GM12878 (cell line): Measurements from ENCODE around the gene WNT3A. TPM values are rescaled to one million over a fixed set of nuclear protein-coding genes. Genes with fewer than 3 reads are reported as not detected.

Experiments
- ATAC-seq: fragments of 200-7000 bp; cut with Tn5 transposase; 3 replicates; pipeline ENCODE4 v1.9.1; 2020; ENCODE audit warnings: mild to moderate bottlenecking, moderate library complexity
- BruUV-seq: library from RNA; stranded (reverse); fragments of 400-500 nt; replicated peaks from 2 replicates; lab custom pipeline; 2021; lab: Mats Ljungman, UMichigan
- CTCF ChIA-PET: fragments of 300-600 bp; sonication (Branson Sonifier 250); formaldehyde crosslinking; extraction: SDS; loops from one replicate; lab custom pipeline; 2021; ENCODE audit warnings: inconsistent platforms; lab: Yijun Ruan, JAX
- POLR2A ChIA-PET: fragments of 350-600 bp; formaldehyde crosslinking; extraction: SDS; loops from one replicate; lab custom pipeline; 2021; ENCODE audit warnings: inconsistent platforms; lab: Charles Lee
- RAD21 ChIA-PET: fragments of 300-600 bp; sonication (Branson Sonifier 250); formaldehyde crosslinking; loops from one replicate; lab custom pipeline; 2023; ENCODE audit warnings: antibody characterized with exemption; ENCODE audit not compliant: unreplicated experiment; lab: Charles Lee
- SMC1A ChIA-PET: fragments of 300-600 bp; sonication (Branson Sonifier 250); formaldehyde crosslinking; loops from one replicate; lab custom pipeline; 2023; ENCODE audit not compliant: unreplicated experiment, uncharacterized antibody; lab: Charles Lee
- DNase-seq: peaks from one replicate; pipeline ENCODE4 v3.0.0-alpha.2; 2011; ENCODE audit warnings: low read depth, low spot score
- FAIRE-seq: peaks from 3 replicates; lab custom pipeline; 2011; peaks lifted over from hg19 to GRCh38; lab: Jason Lieb, UNC
- H2AFZ ChIP-seq: 2 replicates; pipeline ENCODE4 v1.6.0; 2011; ENCODE audit warnings: low read depth, low read length, control low read depth; ENCODE audit not compliant: control insufficient read depth
- H3K27ac ChIP-seq: 2 replicates; pipeline ENCODE4 v1.5.1; 2011; ENCODE audit warnings: control low read depth; ENCODE audit not compliant: control insufficient read depth, insufficient read depth
- H3K27me3 ChIP-seq, 2 experiments: replicated peaks in 1 of 2; 2 replicates each; pipeline versions ENCODE4 v1.6.0 to v1.6.1; 2011; ENCODE audit warnings: low read length in 1 of 2; ENCODE audit not compliant: control insufficient read depth in 2 of 2, insufficient read depth in 2 of 2
- H3K36me3 ChIP-seq, 2 experiments: 2 replicates each; pipeline ENCODE4 v1.5.1; 2011; ENCODE audit warnings: low read length in 1 of 2; ENCODE audit not compliant: control insufficient read depth in 2 of 2, insufficient read depth in 2 of 2
- H3K4me1 ChIP-seq: 2 replicates; pipeline ENCODE4 v1.6.1; 2011; ENCODE audit warnings: mild to moderate bottlenecking, low read length, moderate library complexity, mixed read lengths; ENCODE audit not compliant: control insufficient read depth, insufficient read depth
- H3K4me2 ChIP-seq: 2 replicates; pipeline ENCODE4 v1.6.0; 2011; ENCODE audit warnings: control low read depth; ENCODE audit not compliant: control insufficient read depth, insufficient read depth
- H3K4me3 ChIP-seq: fragments of 200-600 bp; sonication (generic); 2 replicates; pipeline ENCODE4 v1.5.1; 2016
- H3K79me2 ChIP-seq: 2 replicates; pipeline ENCODE4 v1.6.0; 2011; ENCODE audit warnings: low read length; ENCODE audit not compliant: control insufficient read depth, insufficient read depth
- H3K9ac ChIP-seq: 2 replicates; pipeline ENCODE4 v1.8.0; 2011; ENCODE audit warnings: low read length, control low read depth, mixed read lengths; ENCODE audit not compliant: control insufficient read depth, insufficient read depth
- H3K9me3 ChIP-seq: replicated peaks from 3 replicates; pipeline ENCODE4 v1.5.1; 2011; ENCODE audit warnings: mild to moderate bottlenecking, low read length; ENCODE audit not compliant: control insufficient read depth, insufficient read depth
- H4K20me1 ChIP-seq: 2 replicates; pipeline ENCODE4 v1.6.0; 2011; ENCODE audit not compliant: control insufficient read depth, insufficient read depth
- BRCA1 ChIP-seq: IDR thresholded peaks from 2 replicates; pipeline ENCODE4 v1.6.1; 2011; ENCODE audit warnings: low read depth, low read length, improper control_type of control experiment
- CREM ChIP-seq: IDR thresholded peaks from 2 replicates; pipeline ENCODE4 v1.6.1; 2014; ENCODE audit warnings: antibody characterized with exemption, low read depth
- EED ChIP-seq: sonication (generic); IDR thresholded peaks from 2 replicates; pipeline ENCODE4 v1.6.1; 2016; ENCODE audit warnings: antibody characterized with exemption, low read depth
- EGR1 ChIP-seq, 2 experiments: IDR thresholded peaks; 1 replicate in 1 of 2; 2 replicates in 1 of 2; pipeline ENCODE4 v1.6.1; 2011 to 2012; ENCODE audit warnings: low read depth in 2 of 2, low read length in 2 of 2, borderline replicate concordance in 1 of 2, mild to moderate bottlenecking in 1 of 2, moderate library complexity in 1 of 2
- FOS ChIP-seq: IDR thresholded peaks from 3 replicates; pipeline ENCODE4 v1.6.1; 2011; ENCODE audit warnings: borderline replicate concordance; ENCODE audit not compliant: insufficient read length; ENCODE audit errors: extremely low read depth
- HDAC2 ChIP-seq: fragments of 200-600 bp; sonication (generic); IDR thresholded peaks from 2 replicates; pipeline ENCODE4 v1.6.1; 2017
- JUNB ChIP-seq: IDR thresholded peaks from 2 replicates; pipeline ENCODE4 v1.6.1; 2016; ENCODE audit warnings: antibody characterized with exemption, mild to moderate bottlenecking
- KDM1A ChIP-seq: fragments of 200-600 bp; sonication (generic); IDR thresholded peaks from 2 replicates; pipeline ENCODE4 v1.6.1; 2016; ENCODE audit warnings: borderline replicate concordance
- MTA2 ChIP-seq: fragments of 450-650 bp; IDR thresholded peaks from 2 replicates; pipeline ENCODE4 v1.6.1; 2016; ENCODE audit warnings: low read depth, mild to moderate bottlenecking, moderate library complexity
- NR2C2 ChIP-seq: IDR thresholded peaks from 2 replicates; pipeline ENCODE4 v1.6.1; 2011; ENCODE audit warnings: borderline replicate concordance, low read depth; ENCODE audit not compliant: control insufficient read depth, insufficient read length
- PAX5 ChIP-seq: IDR thresholded peaks from 2 replicates; pipeline ENCODE4 v1.6.1; 2011; ENCODE audit warnings: low read depth, low read length, borderline replicate concordance
- SMAD5 ChIP-seq: IDR thresholded peaks from 2 replicates; pipeline ENCODE4 v1.6.1; 2016; ENCODE audit warnings: antibody characterized with exemption, low read depth
- SMARCA5 ChIP-seq: fragments of 450-650 bp; IDR thresholded peaks from 2 replicates; pipeline ENCODE4 v1.6.1; 2017; ENCODE audit warnings: mild to moderate bottlenecking
- SRF ChIP-seq, 2 experiments: IDR thresholded peaks; 2 replicates each; pipeline ENCODE4 v1.6.1; 2011; ENCODE audit warnings: low read depth in 2 of 2, low read length in 2 of 2, mild to moderate bottlenecking in 1 of 2, moderate library complexity in 1 of 2
- TAF1 ChIP-seq: IDR thresholded peaks from 2 replicates; pipeline ENCODE4 v1.6.1; 2011; ENCODE audit warnings: mild to moderate bottlenecking, low read depth, low read length, borderline replicate concordance
- WGBS: methylation state at CpG from one replicate; pipeline ENCODE4 v1.1.6; 2016; ENCODE audit warnings: low lambda C conversion rate; ENCODE audit not compliant: insufficient replicate concordance, insufficient coverage; ENCODE audit errors: missing lambda C conversion rate; 5-methylcytosine and 5-hydroxymethylcytosine counted together
- in situ Hi-C: fragments of 300-500 bp; cut with MboI; formaldehyde crosslinking; loops from 9 replicates; pipeline ENCODE4 v1.14.3; 2018; ENCODE audit warnings: mixed read lengths
- intact Hi-C: fragments of 100-400 bp; cut with micrococcal nuclease; formaldehyde crosslinking; loops from one replicate; pipeline ENCODE4 v1.14.2; 2022; ENCODE audit not compliant: unreplicated experiment
- polyA plus RNA-seq, 11 experiments: library from polyadenylated mRNA; depleted of rRNA in 4 of 11; unstranded in 6 of 11; stranded (reverse) in 5 of 11; fragments of >200 nt; fragmentation: Nextera tagmentation in 4 of 11; fragmentation: Illumina TruSeq in 1 of 11; extraction: Ambion mirVana in 4 of 11; extraction: Trizol in 1 of 11; gene quantifications; 1 replicate in 1 of 11; 2 replicates in 10 of 11; pipeline versions ENCODE4 v1.2.1 to v1.2.3, GENCODE V29; 2011 to 2016; ENCODE audit warnings: inconsistent platforms in 2 of 11, missing spikeins in 2 of 11, low read depth in 1 of 11
- total RNA-seq, 4 experiments: library from RNA; depleted of rRNA in 3 of 4; stranded (reverse); fragments of >200 nt in 3 of 4; fragmentation: Illumina TruSeq in 1 of 4; extraction: Trizol in 1 of 4; gene quantifications; 2 replicates each; pipeline versions ENCODE4 v1.2.1 to v1.2.3, GENCODE V29; 2013 to 2021
- TF ChIP-seq, protein P1 (sequence below): fragments of 150-350 bp; IDR thresholded peaks from 2 replicates; pipeline ENCODE4 v1.6.1; 2016; ENCODE audit warnings: low read depth, low read length
- TF ChIP-seq, protein P2 (sequence below): IDR thresholded peaks from 2 replicates; pipeline ENCODE4 v1.6.1; 2012; ENCODE audit warnings: low read depth, low read length, improper control_type of control experiment

Gene WNT3A
- total and polyA plus RNA-seq, 10 of the 15 experiments (the other 5 are each of a cell fraction or from before 2014, with no cell fraction given) = 0.16 TPM; not detected in 9

DNA sequence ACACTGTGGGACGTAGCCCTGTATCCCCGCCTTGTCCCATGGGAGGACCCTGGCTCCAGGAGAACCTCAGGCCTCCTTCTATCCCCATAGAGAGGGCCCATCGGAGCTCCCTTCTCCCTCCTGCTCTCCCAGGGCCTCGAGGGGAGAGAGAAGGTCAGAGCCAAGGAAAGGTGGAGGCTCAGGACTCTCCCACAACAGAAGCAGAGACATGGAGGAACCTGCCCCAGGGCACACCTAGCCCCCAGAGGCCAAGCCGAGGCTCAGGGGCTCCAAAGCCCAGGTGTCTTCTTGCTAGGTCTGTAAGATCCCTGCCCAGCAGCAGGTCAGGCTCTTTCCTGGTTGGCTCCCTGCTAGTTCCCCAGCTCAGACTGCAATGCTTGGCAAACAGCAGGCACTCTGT lies 41.3 kb downstream of the WNT3A start:
- H3K4me2 ChIP-seq = no peak overlapping the region
- POLR2A ChIA-PET = no interaction called here
- no peak overlapping the region for H3K9ac ChIP-seq
- no peak overlapping the region for H2AFZ ChIP-seq
- H3K9me3 ChIP-seq = no peaks in the 10 kb centered on the region
- 6% methylated on average over 5 of the region's 5 CpGs for WGBS
- in situ Hi-C loops (no loop called here), intact Hi-C loops (no loop called here)
- H3K27me3 ChIP-seq = peaks cover 0 to 5% of the 10 kb centered on the region in 2 experiments; a peak in 2 of 4 replicates
- FAIRE-seq (no peak), ATAC-seq (no peak), DNase-seq (no peak)
- no peaks in the 10 kb centered on the region for H4K20me1 ChIP-seq
- no TSS peak for BruUV-seq
- CTCF ChIA-PET = no interaction called here
- no peak overlapping the region for H3K27ac ChIP-seq
- no peaks in the 10 kb centered on the region for H3K36me3 ChIP-seq
- no peaks in the 10 kb centered on the region for H3K4me1 ChIP-seq
- RAD21 ChIA-PET = no interaction called here
- no peak for TF ChIP-seq PAX5
- TF ChIP-seq JUNB = no peak
- TF ChIP-seq, protein P1, sequence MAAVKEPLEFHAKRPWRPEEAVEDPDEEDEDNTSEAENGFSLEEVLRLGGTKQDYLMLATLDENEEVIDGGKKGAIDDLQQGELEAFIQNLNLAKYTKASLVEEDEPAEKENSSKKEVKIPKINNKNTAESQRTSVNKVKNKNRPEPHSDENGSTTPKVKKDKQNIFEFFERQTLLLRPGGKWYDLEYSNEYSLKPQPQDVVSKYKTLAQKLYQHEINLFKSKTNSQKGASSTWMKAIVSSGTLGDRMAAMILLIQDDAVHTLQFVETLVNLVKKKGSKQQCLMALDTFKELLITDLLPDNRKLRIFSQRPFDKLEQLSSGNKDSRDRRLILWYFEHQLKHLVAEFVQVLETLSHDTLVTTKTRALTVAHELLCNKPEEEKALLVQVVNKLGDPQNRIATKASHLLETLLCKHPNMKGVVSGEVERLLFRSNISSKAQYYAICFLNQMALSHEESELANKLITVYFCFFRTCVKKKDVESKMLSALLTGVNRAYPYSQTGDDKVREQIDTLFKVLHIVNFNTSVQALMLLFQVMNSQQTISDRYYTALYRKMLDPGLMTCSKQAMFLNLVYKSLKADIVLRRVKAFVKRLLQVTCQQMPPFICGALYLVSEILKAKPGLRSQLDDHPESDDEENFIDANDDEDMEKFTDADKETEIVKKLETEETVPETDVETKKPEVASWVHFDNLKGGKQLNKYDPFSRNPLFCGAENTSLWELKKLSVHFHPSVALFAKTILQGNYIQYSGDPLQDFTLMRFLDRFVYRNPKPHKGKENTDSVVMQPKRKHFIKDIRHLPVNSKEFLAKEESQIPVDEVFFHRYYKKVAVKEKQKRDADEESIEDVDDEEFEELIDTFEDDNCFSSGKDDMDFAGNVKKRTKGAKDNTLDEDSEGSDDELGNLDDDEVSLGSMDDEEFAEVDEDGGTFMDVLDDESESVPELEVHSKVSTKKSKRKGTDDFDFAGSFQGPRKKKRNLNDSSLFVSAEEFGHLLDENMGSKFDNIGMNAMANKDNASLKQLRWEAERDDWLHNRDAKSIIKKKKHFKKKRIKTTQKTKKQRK = no peak
- TF ChIP-seq SRF (IDR thresholded peaks at IDR 0.05; ENCODE audit: low read depth in 2 of 2, low read length in 2 of 2) = no peak
- TF ChIP-seq, protein P2, sequence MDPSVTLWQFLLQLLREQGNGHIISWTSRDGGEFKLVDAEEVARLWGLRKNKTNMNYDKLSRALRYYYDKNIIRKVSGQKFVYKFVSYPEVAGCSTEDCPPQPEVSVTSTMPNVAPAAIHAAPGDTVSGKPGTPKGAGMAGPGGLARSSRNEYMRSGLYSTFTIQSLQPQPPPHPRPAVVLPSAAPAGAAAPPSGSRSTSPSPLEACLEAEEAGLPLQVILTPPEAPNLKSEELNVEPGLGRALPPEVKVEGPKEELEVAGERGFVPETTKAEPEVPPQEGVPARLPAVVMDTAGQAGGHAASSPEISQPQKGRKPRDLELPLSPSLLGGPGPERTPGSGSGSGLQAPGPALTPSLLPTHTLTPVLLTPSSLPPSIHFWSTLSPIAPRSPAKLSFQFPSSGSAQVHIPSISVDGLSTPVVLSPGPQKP = no peak
- no peak for TF ChIP-seq CREM
- TF ChIP-seq SMARCA5 = no peak
- no peak for TF ChIP-seq KDM1A
- no peak for TF ChIP-seq HDAC2
- TF ChIP-seq FOS = no peak
- TF ChIP-seq SMAD5 = no peak
- TF ChIP-seq EED = no peak
- no peak for TF ChIP-seq MTA2
- TF ChIP-seq BRCA1 = no peak
- no peak for TF ChIP-seq NR2C2
- no peak for TF ChIP-seq EGR1 (IDR thresholded peaks at IDR 0.05; ENCODE audit: borderline replicate concordance in 1 of 2, low read depth in 2 of 2, low read length in 2 of 2)
- no peak for TF ChIP-seq TAF1
- no peak overlapping the region for H3K4me3 ChIP-seq
- H3K79me2 ChIP-seq = no peaks in the 10 kb centered on the region
- SMC1A ChIA-PET = no interaction called here
